ENCODE data around the gene SRRM4.

SRRM4 gene

DNA sequence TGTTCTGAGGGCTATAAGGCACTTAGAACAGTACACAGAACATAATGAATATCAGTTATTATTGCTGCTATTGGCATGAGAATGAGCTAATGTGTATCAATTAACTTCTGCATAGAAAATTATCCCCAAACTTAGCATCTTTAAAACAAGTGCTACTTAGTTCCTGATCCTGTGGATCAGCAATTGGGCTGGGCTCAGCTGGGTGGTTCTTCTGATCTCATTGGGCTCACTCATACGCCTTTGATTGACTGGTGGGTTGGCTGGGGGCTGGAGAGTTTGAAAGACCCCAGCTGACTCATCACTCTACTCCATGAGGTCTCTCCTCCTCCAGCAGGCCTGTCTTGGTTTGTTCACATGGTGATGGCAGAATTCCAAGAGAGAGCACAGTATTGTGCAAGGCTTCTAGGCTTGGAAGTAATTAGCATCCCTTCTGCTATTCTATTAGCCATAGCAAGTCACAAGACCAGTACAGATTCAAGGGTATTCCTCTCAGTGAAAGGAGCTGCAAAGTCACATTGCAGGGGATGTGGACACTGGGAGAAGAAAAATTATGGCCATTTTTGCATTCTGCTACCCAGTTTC, 170.2 kb downstream of the SRRM4 start:
- no peak for DNase-seq (ENCODE audit: low read depth in 1 of 2, low spot score in 1 of 2)
- no peak for TF ChIP-seq JUND (IDR thresholded peaks at IDR 0.05; ENCODE audit: low read depth)
- in situ Hi-C loops (cut with HindIII; ENCODE audit: low pct_unique_long_range_greater_than_20kb, low sequenced_read_pairs), result no loop called here

- TF ChIP-seq JUND (IDR thresholded peaks at IDR 0.05; ENCODE audit: low read depth), result no peak
- in situ Hi-C loops (cut with HindIII; ENCODE audit: low pct_unique_long_range_greater_than_20kb, low sequenced_read_pairs), result no loop called here
- peak in 1 of 2 experiments; percentile 50 for DNase-seq (ENCODE audit: low read depth in 1 of 2, low spot score in 1 of 2)
Measured at GRCh38 chr12:119153477-119154434, 172.4 kb downstream of the SRRM4 start.

DNA sequence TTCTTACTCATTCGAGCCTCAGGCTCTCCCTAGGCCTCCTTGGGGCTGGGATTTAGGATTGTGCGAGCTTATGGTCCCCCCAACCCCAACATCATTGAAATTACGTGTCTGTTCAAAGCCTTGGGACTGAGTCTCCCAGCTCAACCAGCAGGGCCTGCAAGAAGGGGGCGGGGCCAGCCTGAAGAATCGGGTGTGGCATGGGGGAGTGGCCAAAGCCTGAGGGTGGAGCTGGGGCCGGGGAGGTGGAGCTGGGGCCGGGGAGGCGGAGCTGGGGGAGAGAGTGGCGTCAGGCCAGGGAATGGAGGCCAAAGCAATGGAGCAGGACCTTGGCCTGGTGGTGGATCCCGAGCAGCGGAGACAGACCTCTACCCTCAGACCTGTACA, 173.1 kb downstream of the SRRM4 start:
- in situ Hi-C loops (cut with HindIII; ENCODE audit: low pct_unique_long_range_greater_than_20kb, low sequenced_read_pairs), result no loop called here
- DNase-seq (ENCODE audit: low read depth in 1 of 2, low spot score in 1 of 2), result no peak
- no peak for TF ChIP-seq JUND (IDR thresholded peaks at IDR 0.05; ENCODE audit: low read depth)

DNA sequence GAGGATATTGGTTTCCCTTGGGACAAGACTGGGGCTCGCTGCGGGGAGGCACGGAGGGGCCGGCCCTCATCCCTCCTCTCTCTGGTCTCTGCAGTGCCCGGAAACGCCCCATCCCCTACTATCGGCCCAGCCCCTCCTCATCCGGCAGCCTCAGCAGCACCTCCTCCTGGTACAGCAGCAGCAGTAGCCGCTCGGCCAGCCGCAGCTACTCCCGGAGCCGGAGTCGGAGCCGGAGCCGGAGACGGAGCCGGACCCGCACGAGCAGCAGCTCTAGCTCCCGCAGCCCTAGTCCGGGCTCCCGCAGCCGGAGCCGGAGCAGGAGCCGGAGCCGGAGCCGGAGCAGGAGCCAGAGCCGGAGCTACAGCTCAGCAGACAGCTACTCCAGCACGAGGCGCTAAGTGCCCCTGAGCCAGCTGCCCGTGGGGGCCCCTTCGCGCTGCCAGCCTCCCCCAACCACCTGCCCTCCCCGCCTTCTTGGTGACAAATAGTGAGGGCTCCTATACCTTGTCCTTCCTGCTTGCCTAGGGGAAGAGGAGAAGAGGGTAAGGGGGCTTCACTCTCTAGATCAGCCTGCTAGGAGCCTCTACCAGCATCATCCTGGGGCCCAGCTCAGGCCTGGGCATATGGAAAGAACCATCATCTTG, 175.2 kb downstream of the SRRM4 start:
- in situ Hi-C loops (cut with HindIII; ENCODE audit: low pct_unique_long_range_greater_than_20kb, low sequenced_read_pairs), result no loop called here
- no peak for TF ChIP-seq JUND (IDR thresholded peaks at IDR 0.05; ENCODE audit: low read depth)
- no peak for DNase-seq (ENCODE audit: low read depth in 1 of 2, low spot score in 1 of 2)

- in situ Hi-C loops (cut with HindIII; ENCODE audit: low pct_unique_long_range_greater_than_20kb, low sequenced_read_pairs), result no loop called here
- no peak for DNase-seq (ENCODE audit: low read depth in 1 of 2, low spot score in 1 of 2)
- TF ChIP-seq JUND (IDR thresholded peaks at IDR 0.05; ENCODE audit: low read depth), result no peak
Measured at GRCh38 chr12:119157528-119157927, 176.2 kb downstream of the SRRM4 start.

GRCh38 chr12:119157978-119158377, 176.6 kb downstream of the SRRM4 start:
- no peak for TF ChIP-seq JUND (IDR thresholded peaks at IDR 0.05; ENCODE audit: low read depth)
- DNase-seq (ENCODE audit: low read depth in 1 of 2, low spot score in 1 of 2), result no peak
- in situ Hi-C loops (cut with HindIII; ENCODE audit: low pct_unique_long_range_greater_than_20kb, low sequenced_read_pairs), result no loop called here

- in situ Hi-C loops (cut with HindIII; ENCODE audit: low pct_unique_long_range_greater_than_20kb, low sequenced_read_pairs), result no loop called here
- no peak for DNase-seq (ENCODE audit: low read depth in 1 of 2, low spot score in 1 of 2)
- no peak for TF ChIP-seq JUND (IDR thresholded peaks at IDR 0.05; ENCODE audit: low read depth)
Measured at GRCh38 chr12:119158402-119158801, 177.1 kb downstream of the SRRM4 start.

GRCh38 chr12:119159844-119160243, 178.5 kb downstream of the SRRM4 start:
- TF ChIP-seq JUND (IDR thresholded peaks at IDR 0.05; ENCODE audit: low read depth), result no peak
- in situ Hi-C loops (cut with HindIII; ENCODE audit: low pct_unique_long_range_greater_than_20kb, low sequenced_read_pairs), result no loop called here
- DNase-seq (ENCODE audit: low read depth in 1 of 2, low spot score in 1 of 2), result no peak

GRCh38 chr12:119167902-119168301, 186.6 kb downstream of the SRRM4 start:
- in situ Hi-C loops (cut with HindIII; ENCODE audit: low pct_unique_long_range_greater_than_20kb, low sequenced_read_pairs), result no loop called here
- DNase-seq (ENCODE audit: low read depth in 1 of 2, low spot score in 1 of 2), result no peak
- no peak for TF ChIP-seq JUND (IDR thresholded peaks at IDR 0.05; ENCODE audit: low read depth)

DNA sequence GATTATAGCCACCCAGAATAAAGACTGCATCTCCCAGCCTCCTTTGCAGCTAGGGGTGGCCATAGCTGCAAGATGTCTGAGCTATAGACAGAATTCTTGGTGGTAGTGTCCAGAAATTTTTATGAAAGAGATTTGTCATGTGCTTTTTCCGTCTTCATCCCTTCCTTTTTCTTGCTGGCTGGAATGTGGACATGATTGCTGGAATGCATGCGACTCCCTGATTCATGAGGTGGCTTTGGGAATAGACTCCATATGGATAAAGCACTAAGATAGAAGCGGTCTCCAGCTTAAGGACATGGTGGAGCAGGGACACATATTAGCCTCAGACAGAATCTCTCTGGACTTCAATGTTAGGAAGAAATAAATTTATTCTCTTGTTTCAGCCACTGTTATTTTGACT, 187.4 kb downstream of the SRRM4 start:
- in situ Hi-C loops (cut with HindIII; ENCODE audit: low pct_unique_long_range_greater_than_20kb, low sequenced_read_pairs), result no loop called here
- no peak for TF ChIP-seq JUND (IDR thresholded peaks at IDR 0.05; ENCODE audit: low read depth)
- DNase-seq (ENCODE audit: low read depth in 1 of 2, low spot score in 1 of 2), result no peak

DNA sequence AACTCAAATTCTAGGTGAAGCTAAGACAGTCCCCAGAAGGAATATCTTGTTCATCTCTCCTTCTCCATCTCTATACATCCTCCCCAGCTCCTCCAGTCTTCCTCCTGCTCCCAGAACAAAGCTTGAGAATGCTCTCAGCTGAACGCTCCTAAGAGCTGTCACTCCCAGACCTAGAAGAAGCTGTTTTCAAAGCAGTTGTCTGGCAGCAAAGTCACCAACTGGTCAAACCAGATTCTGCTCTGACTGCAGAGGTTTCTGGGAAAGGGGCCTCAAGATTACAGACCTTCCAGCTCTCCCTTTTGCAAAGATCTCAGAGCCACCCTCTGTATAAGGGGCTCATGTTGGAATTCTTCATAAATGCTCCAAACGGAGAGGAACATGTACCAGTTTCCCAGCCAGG, 187.8 kb downstream of the SRRM4 start:
- TF ChIP-seq JUND (IDR thresholded peaks at IDR 0.05; ENCODE audit: low read depth), result no peak
- in situ Hi-C loops (cut with HindIII; ENCODE audit: low pct_unique_long_range_greater_than_20kb, low sequenced_read_pairs), result no loop called here
- peak; percentile 37 to 70 for DNase-seq (ENCODE audit: low read depth in 1 of 2, low spot score in 1 of 2)

- peak; percentile 89; the same call in 1 of the 2 replicates for TF ChIP-seq JUND (IDR thresholded peaks at IDR 0.05; ENCODE audit: low read depth)
- DNase-seq (ENCODE audit: low read depth in 1 of 2, low spot score in 1 of 2), result peak in 1 of 2 experiments; percentile 78
- in situ Hi-C loops (cut with HindIII; ENCODE audit: low pct_unique_long_range_greater_than_20kb, low sequenced_read_pairs), result no loop called here
Measured at GRCh38 chr12:119171291-119171690, 189.9 kb downstream of the SRRM4 start.

Measured in T47D (cell line).